ENCODE data around the gene RAB3IL1. TPM values are rescaled to one million over a fixed set of nuclear protein-coding genes. Genes with fewer than 3 reads are reported as not detected.

The RAB3IL1 gene
- total and polyA plus RNA-seq, 4 donors, result 2.1 to 41.6 (median 5.4) TPM

- DNase-seq (ENCODE audit: low spot score), result no peak
- Histone ChIP-seq H3K4me1 (ENCODE audit: control insufficient read depth in 4 of 4, insufficient read depth in 4 of 4, low read length in 3 of 4) (no peaks in the 10 kb centered on the region), H3K27me3 (ENCODE audit: control insufficient read depth in 4 of 4, insufficient read depth in 4 of 4, low read length in 3 of 4) (no peaks in the 10 kb centered on the region), H3K9ac (ENCODE audit: low read depth in 1 of 2, low read length in 2 of 2) (no peak overlapping the region), H3K36me3 (ENCODE audit: control insufficient read depth in 4 of 4, insufficient read depth in 3 of 4, low read depth in 1 of 4, low read length in 3 of 4) (peaks cover 0 to 39% (median 12%) of the 10 kb centered on the region in 4 donors), H3K27ac (ENCODE audit: low read depth in 1 of 2, low read length in 2 of 2) (no peak overlapping the region), H3K4me3 (ENCODE audit: low read depth in 1 of 3, low read length in 3 of 3) (no peak overlapping the region), H3K9me3 (ENCODE audit: control insufficient read depth in 4 of 4, low read length in 3 of 4) (no peaks in the 10 kb centered on the region)
- TF ChIP-seq CTCF (IDR thresholded peaks at IDR 0.05; ENCODE audit: low read depth, low read length, missing input control) (no peak), JUND (IDR thresholded peaks at IDR 0.05) (no peak), FOXA2 (IDR thresholded peaks at IDR 0.05) (no peak), RAD21 (IDR thresholded peaks at IDR 0.05) (no peak), ZBTB33 (IDR thresholded peaks at IDR 0.05) (no peak), FOXA1 (IDR thresholded peaks at IDR 0.05) (no peak), MAX (IDR thresholded peaks at IDR 0.05) (no peak), SP1 (IDR thresholded peaks at IDR 0.05) (no peak), REST (IDR thresholded peaks at IDR 0.05) (no peak)
- 73% methylated on average over 16 of the region's 16 CpGs for WGBS
These were observed 57.1 kb downstream of the RAB3IL1 start for GRCh38 chr11:61860054-61860903.

- TF ChIP-seq JUND (IDR thresholded peaks at IDR 0.05), result no peak
- no peak for TF ChIP-seq FOXA2 (IDR thresholded peaks at IDR 0.05)
- no peak for TF ChIP-seq HNF4G (IDR thresholded peaks at IDR 0.05)
- no peak for TF ChIP-seq NR2F2 (IDR thresholded peaks at IDR 0.05)
- no peak for TF ChIP-seq CTCF (IDR thresholded peaks at IDR 0.05; ENCODE audit: low read depth, low read length, missing input control)
- no peak for TF ChIP-seq ATF3 (IDR thresholded peaks at IDR 0.05)
- no peak for TF ChIP-seq MAX (IDR thresholded peaks at IDR 0.05)
- no peak for TF ChIP-seq EGR1 (IDR thresholded peaks at IDR 0.05; ENCODE audit: low read depth in 2 of 2)
- no peak for TF ChIP-seq GABPA (IDR thresholded peaks at IDR 0.05 in 1 of 2, conservative IDR thresholded peaks at IDR 0.05 in 1 of 2)
- TF ChIP-seq FOXA1 (IDR thresholded peaks at IDR 0.05), result no peak
- no peak for TF ChIP-seq RAD21 (IDR thresholded peaks at IDR 0.05)
- no peaks in the 10 kb centered on the region for H3K27me3 ChIP-seq (ENCODE audit: control insufficient read depth in 4 of 4, insufficient read depth in 4 of 4, low read length in 3 of 4)
- H3K4me3 ChIP-seq (ENCODE audit: low read depth in 1 of 3, low read length in 3 of 3), result no peak overlapping the region
- WGBS, result 88% methylated on average over 12 of the region's 12 CpGs
- DNase-seq (ENCODE audit: low spot score), result no peak
- H3K27ac ChIP-seq (ENCODE audit: low read depth in 1 of 2, low read length in 2 of 2), result no peak overlapping the region
- no peak overlapping the region for H3K9ac ChIP-seq (ENCODE audit: low read depth in 1 of 2, low read length in 2 of 2)
- H3K9me3 ChIP-seq (ENCODE audit: control insufficient read depth in 4 of 4, low read length in 3 of 4), result no peaks in the 10 kb centered on the region
- H3K36me3 ChIP-seq (ENCODE audit: control insufficient read depth in 4 of 4, insufficient read depth in 3 of 4, low read depth in 1 of 4, low read length in 3 of 4), result peaks cover 0 to 31% (median 14%) of the 10 kb centered on the region in 4 donors
- H3K4me1 ChIP-seq (ENCODE audit: control insufficient read depth in 4 of 4, insufficient read depth in 4 of 4, low read length in 3 of 4), result no peaks in the 10 kb centered on the region
These were observed 61.3 kb downstream of the RAB3IL1 start for GRCh38 chr11:61855939-61856680.
